ENCODE results near the gene TSEN54. TPM values are rescaled to one million over a fixed set of nuclear protein-coding genes. Genes with fewer than 3 reads are reported as not detected.
A peak's percentile ranks its signal among the peaks of the same experiment; 100 is the strongest.

Gene TSEN54
- total and polyA plus RNA-seq, 2 experiments from 2014 or later, result 45.9 to 62.5 TPM

DNA sequence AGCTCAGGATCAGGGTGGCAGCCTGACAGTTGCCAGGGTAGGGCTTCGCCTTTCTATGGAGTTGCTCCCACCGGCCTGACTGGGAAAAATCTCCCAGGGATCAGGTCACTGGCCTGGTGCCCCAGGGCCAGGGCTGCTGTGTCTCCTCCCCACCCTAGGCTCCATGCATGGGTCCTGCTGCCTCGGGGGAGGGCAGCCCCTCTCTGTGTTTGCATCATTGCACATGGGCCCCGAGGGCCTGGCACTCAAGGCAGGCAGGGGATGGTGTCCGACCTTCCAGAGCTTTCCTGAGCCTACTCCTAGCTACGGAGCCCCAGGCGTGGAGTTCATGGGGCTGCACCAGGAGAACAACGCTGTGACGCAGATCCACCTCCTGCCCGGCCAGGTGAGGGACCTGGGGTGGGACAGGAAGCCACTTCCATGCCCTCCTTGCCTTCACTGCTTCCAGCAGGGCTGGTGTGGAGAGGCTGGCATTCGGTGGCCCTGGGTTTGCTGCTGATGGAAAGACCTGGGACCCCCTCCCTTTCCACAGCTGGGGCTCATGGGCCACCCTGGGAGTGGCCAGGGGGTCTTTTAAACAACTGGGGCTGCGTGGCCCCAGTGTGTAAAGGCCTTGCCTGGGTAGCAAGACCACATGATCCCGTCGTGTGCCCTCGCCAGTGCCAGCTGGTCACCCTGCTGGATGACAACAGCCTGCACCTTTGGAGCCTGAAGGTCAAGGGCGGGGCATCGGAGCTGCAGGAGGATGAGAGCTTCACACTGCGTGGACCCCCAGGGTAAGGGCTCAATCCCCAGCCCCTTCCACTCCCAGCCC lies 41.7 kb downstream of the TSEN54 start:
- Histone ChIP-seq H3K4me3 (no peak overlapping the region), H2AFZ (no peak overlapping the region), H3K4me2 (peak overlapping the region; percentile 48; the same call in 1 of the 2 replicates), H3K36me3 (ENCODE audit: insufficient read depth) (no peaks in the 10 kb centered on the region; the same call in 1 of the 2 replicates), H3K4me1 (ENCODE audit: insufficient read depth) (no peaks in the 10 kb centered on the region; the same call in 1 of the 2 replicates), H3K9me2 (ENCODE audit: insufficient read depth) (no peaks in the 10 kb centered on the region), H3K27me3 (ENCODE audit: insufficient read depth) (no peaks in the 10 kb centered on the region), H4K20me1 (replicated peaks; ENCODE audit: insufficient read depth) (no peaks in the 10 kb centered on the region), H3K27ac (ENCODE audit: low read depth) (no peak overlapping the region), H3F3A (replicated peaks; ENCODE audit: low read depth) (no peaks in the 10 kb centered on the region), H3K79me2 (replicated peaks; ENCODE audit: insufficient read depth) (no peaks in the 10 kb centered on the region)
- Mint-ChIP-seq H3K27ac (no peak overlapping the region), H3K4me3 (no peak overlapping the region), H3K27me3 (ENCODE audit: insufficient read depth, low read depth, poor library complexity) (no peaks in the 10 kb centered on the region), H3K4me1 (peaks cover 7% of the 10 kb centered on the region; the same call in 1 of the 3 replicates), H3K36me3 (ENCODE audit: low read depth) (no peaks in the 10 kb centered on the region; the same call in 2 of the 3 replicates), H3K9me3 (no peaks in the 10 kb centered on the region)
- TF ChIP-seq EZH2 (IDR thresholded peaks at IDR 0.05; ENCODE audit: low read depth, unreplicated experiment), result no peak
- TF ChIP-seq, protein P1, sequence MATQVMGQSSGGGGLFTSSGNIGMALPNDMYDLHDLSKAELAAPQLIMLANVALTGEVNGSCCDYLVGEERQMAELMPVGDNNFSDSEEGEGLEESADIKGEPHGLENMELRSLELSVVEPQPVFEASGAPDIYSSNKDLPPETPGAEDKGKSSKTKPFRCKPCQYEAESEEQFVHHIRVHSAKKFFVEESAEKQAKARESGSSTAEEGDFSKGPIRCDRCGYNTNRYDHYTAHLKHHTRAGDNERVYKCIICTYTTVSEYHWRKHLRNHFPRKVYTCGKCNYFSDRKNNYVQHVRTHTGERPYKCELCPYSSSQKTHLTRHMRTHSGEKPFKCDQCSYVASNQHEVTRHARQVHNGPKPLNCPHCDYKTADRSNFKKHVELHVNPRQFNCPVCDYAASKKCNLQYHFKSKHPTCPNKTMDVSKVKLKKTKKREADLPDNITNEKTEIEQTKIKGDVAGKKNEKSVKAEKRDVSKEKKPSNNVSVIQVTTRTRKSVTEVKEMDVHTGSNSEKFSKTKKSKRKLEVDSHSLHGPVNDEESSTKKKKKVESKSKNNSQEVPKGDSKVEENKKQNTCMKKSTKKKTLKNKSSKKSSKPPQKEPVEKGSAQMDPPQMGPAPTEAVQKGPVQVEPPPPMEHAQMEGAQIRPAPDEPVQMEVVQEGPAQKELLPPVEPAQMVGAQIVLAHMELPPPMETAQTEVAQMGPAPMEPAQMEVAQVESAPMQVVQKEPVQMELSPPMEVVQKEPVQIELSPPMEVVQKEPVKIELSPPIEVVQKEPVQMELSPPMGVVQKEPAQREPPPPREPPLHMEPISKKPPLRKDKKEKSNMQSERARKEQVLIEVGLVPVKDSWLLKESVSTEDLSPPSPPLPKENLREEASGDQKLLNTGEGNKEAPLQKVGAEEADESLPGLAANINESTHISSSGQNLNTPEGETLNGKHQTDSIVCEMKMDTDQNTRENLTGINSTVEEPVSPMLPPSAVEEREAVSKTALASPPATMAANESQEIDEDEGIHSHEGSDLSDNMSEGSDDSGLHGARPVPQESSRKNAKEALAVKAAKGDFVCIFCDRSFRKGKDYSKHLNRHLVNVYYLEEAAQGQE (IDR thresholded peaks at IDR 0.05; ENCODE audit: unreplicated experiment), result no peak
- TF ChIP-seq ZNF114 (CRISPR knock-in tag; IDR thresholded peaks at IDR 0.05), result no peak
- no peak for TF ChIP-seq JUNB (IDR thresholded peaks at IDR 0.05; ENCODE audit: unreplicated experiment)
- TF ChIP-seq, protein P2, sequence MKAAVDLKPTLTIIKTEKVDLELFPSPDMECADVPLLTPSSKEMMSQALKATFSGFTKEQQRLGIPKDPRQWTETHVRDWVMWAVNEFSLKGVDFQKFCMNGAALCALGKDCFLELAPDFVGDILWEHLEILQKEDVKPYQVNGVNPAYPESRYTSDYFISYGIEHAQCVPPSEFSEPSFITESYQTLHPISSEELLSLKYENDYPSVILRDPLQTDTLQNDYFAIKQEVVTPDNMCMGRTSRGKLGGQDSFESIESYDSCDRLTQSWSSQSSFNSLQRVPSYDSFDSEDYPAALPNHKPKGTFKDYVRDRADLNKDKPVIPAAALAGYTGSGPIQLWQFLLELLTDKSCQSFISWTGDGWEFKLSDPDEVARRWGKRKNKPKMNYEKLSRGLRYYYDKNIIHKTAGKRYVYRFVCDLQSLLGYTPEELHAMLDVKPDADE (IDR thresholded peaks at IDR 0.05), result no peak
- no peak for DNase-seq (ENCODE audit: low spot score)
- ATAC-seq, result no peak; the same call in 2 of the 3 replicates

DNA sequence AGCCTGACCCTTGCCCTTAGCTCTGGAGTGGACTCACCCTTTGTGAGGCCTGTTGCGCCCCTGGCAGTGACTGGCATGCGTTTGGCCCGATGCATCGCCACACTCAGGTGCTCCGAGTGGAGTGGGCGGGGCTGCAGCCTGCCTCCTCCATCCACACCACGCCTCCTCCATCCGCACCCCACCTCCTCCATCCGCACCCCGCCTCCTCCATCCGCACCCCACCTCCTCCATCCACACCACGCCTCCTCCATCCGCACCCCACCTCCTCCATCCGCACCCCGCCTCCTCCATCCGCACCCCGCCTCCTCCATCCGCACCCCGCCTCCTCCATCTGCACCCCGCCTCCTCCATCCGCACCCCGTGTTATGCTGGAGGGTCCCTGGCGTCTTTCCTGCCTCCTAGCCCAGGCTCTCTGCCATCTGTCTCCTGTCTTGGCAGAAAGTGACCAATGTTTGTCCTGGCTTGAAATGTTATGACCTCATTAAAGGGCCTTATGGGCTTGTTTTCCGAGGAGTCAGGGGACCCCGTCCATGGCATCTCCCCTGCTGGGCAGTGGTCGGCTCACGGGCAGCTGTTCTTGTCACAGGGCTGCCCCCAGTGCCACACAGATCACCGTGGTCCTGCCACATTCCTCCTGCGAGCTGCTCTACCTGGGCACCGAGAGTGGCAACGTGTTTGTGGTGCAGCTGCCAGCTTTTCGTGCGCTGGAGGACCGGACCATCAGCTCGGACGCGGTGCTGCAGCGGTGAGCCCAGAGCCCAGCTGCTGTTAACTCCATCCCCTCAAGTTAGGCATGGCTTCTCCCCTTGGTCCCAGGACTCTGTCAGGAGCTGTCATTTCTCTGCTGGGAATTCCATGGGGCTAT lies 42.6 kb downstream of the TSEN54 start:
- H3K27me3 ChIP-seq (ENCODE audit: insufficient read depth), result no peaks in the 10 kb centered on the region
- DNase-seq (ENCODE audit: low spot score) (peak; percentile 55), ATAC-seq (peak; percentile 65)
- H3K4me2 ChIP-seq, result peak overlapping the region; percentile 48; the same call in 1 of the 2 replicates
- H3K4me1 ChIP-seq (ENCODE audit: insufficient read depth), result no peaks in the 10 kb centered on the region; the same call in 1 of the 2 replicates
- H3K9me2 ChIP-seq (ENCODE audit: insufficient read depth), result no peaks in the 10 kb centered on the region
- Mint-ChIP-seq H3K27me3 (ENCODE audit: insufficient read depth, low read depth, poor library complexity) (no peaks in the 10 kb centered on the region), H3K9me3 (no peaks in the 10 kb centered on the region), H3K4me3 (no peak overlapping the region), H3K36me3 (ENCODE audit: low read depth) (no peaks in the 10 kb centered on the region; the same call in 2 of the 3 replicates), H3K27ac (no peak overlapping the region), H3K4me1 (peaks cover 2% of the 10 kb centered on the region; the same call in 1 of the 3 replicates)
- H2AFZ ChIP-seq, result no peak overlapping the region
- no peaks in the 10 kb centered on the region for H4K20me1 ChIP-seq (replicated peaks; ENCODE audit: insufficient read depth)
- H3K27ac ChIP-seq (ENCODE audit: low read depth), result no peak overlapping the region
- TF ChIP-seq ZNF331 (CRISPR knock-in tag; IDR thresholded peaks at IDR 0.05; ENCODE audit: low read depth), result no peak
- TF ChIP-seq EZH2 (IDR thresholded peaks at IDR 0.05; ENCODE audit: low read depth, unreplicated experiment), result no peak
- no peak for TF ChIP-seq POLR2AphosphoS5 (IDR thresholded peaks at IDR 0.05; ENCODE audit: low read depth)
- TF ChIP-seq ZNF114 (CRISPR knock-in tag; IDR thresholded peaks at IDR 0.05), result no peak
- no peak for TF ChIP-seq NANOG (IDR thresholded peaks at IDR 0.05; ENCODE audit: borderline replicate concordance)
- no peak for TF ChIP-seq CREB1 (CRISPR knock-in tag; IDR thresholded peaks at IDR 0.05; ENCODE audit: low read depth)
- no peak for TF ChIP-seq STAT1 (IDR thresholded peaks at IDR 0.05; ENCODE audit: unreplicated experiment)
- no peak for TF ChIP-seq EZH2phosphoT487 (IDR thresholded peaks at IDR 0.05; ENCODE audit: unreplicated experiment)
- TF ChIP-seq, protein P3, sequence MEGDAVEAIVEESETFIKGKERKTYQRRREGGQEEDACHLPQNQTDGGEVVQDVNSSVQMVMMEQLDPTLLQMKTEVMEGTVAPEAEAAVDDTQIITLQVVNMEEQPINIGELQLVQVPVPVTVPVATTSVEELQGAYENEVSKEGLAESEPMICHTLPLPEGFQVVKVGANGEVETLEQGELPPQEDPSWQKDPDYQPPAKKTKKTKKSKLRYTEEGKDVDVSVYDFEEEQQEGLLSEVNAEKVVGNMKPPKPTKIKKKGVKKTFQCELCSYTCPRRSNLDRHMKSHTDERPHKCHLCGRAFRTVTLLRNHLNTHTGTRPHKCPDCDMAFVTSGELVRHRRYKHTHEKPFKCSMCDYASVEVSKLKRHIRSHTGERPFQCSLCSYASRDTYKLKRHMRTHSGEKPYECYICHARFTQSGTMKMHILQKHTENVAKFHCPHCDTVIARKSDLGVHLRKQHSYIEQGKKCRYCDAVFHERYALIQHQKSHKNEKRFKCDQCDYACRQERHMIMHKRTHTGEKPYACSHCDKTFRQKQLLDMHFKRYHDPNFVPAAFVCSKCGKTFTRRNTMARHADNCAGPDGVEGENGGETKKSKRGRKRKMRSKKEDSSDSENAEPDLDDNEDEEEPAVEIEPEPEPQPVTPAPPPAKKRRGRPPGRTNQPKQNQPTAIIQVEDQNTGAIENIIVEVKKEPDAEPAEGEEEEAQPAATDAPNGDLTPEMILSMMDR (conservative IDR thresholded peaks at IDR 0.05; ENCODE audit: low read depth in 2 of 2), result no peak
- H3K4me3 ChIP-seq, result no peak overlapping the region
- no peaks in the 10 kb centered on the region for H3K79me2 ChIP-seq (replicated peaks; ENCODE audit: insufficient read depth)
- no peaks in the 10 kb centered on the region; the same call in 1 of the 2 replicates for H3K36me3 ChIP-seq (ENCODE audit: insufficient read depth)
- H3F3A ChIP-seq (replicated peaks; ENCODE audit: low read depth), result no peaks in the 10 kb centered on the region

Data from GM23338 (cell line).